GM19328 (cell line): ENCODE measurements around the gene HPCAL4.

ENCODE experiments used
- ATAC-seq: cut with Tn5 transposase; IDR thresholded peaks from one replicate; pipeline ENCODE4 v1.9.1; 2021; ENCODE audit warnings: mild to moderate bottlenecking, moderate library complexity; ENCODE audit not compliant: unreplicated experiment

Gene HPCAL4

DNA sequence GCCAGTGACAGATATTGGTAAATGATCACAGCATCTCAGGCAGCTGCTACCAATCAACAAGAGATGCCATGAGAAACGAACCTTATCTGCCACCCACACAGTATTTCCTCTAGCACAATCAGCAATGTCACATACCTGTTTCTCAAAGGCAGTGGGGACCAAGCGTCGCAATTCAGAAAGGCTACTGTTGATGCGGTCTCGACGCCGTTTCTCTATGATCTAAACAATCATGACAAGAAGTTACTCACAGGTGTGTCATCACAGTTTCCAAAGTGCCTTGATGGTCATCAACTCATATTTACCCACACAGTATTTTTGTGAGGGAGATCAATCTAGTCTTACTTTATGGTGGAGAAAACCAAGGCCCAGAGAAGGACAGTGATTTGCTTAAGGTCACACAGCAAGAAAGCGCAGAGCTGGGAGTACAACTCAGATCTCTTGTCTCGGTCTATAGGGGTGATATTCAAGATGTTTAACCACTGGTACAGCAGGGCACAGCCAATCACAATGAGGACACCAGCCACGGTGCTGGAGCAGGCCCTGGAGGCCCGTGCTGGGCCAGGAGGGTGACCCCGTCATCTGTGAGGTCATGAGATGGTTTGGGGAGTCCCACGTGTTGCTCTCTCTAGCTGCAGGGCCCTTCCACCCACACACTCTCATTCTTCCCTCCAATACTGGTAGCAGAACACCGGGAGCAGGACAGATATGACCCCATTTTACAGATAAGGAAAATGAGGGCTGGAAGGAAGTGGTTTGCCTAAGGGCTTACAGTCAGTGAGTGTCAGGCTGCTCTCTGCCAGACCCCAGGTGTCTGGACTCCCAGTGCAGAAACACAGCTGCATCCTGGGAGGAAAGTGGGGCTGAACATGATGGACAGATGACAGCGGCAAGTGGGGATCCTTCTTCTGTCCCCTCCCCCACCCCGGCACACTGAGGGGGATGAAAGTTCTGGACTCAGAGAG, 59.6 kb downstream of the HPCAL4 start:
- no peak for ATAC-seq

DNA sequence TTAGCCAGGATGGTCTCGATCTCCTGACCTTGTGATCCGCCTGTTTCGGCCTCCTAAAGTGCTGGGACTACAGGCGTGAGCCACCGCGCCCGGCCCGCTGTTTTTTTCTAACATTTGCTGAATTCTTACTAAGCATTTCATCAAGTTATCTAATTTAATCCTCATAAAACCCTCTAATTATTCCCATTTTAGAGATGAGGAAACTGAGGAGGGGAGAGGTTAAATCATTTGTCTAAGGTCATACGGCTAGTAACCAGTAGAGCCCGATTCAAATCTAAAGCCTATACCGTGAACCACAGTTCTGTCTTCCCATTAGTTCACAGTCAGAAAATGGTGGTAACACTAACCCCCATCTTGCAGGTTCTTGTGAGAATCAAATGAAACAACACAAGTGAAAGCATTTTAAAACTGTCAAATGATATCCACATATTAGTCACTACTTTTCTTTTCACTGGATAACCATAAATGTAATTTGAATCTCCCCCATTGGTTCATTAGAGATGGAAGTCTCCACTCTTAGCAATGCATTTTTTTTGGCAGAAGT, 62.4 kb downstream of the HPCAL4 start:
- no peak for ATAC-seq
